H9 (cell line): ENCODE measurements around the gene NAPEPLD. TPM values are rescaled to one million over a fixed set of nuclear protein-coding genes. Genes with fewer than 3 reads are reported as not detected.

ENCODE experiments used
- DNase-seq: peaks from one replicate; pipeline ENCODE4 v3.0.0-alpha.2; 2017
- H2AFZ ChIP-seq: one replicate; pipeline ENCODE4 v1.6.1; 2013; ENCODE audit warnings: mild to moderate bottlenecking, low read length, control low read depth, moderate library complexity
- H2AK5ac ChIP-seq: 2 replicates; pipeline ENCODE4 v1.6.1; 2013; ENCODE audit warnings: low read length, control low read depth, mixed read lengths; ENCODE audit not compliant: insufficient read length
- H2BK120ac ChIP-seq: one replicate; pipeline ENCODE4 v1.6.1; 2013; ENCODE audit warnings: low read depth, mild to moderate bottlenecking, low read length, control low read depth, inconsistent platforms; ENCODE audit not compliant: poor library complexity, severe bottlenecking
- H2BK12ac ChIP-seq: 2 replicates; pipeline ENCODE4 v1.6.1; 2013; ENCODE audit warnings: low read length, control low read depth, mixed read lengths, low read depth; ENCODE audit not compliant: insufficient read length
- H2BK15ac ChIP-seq: 2 replicates; pipeline ENCODE4 v1.6.1; 2013; ENCODE audit warnings: low read depth, low read length, control low read depth
- H2BK20ac ChIP-seq: one replicate; pipeline ENCODE4 v1.6.1; 2013; ENCODE audit warnings: low read depth, mild to moderate bottlenecking, low read length, control low read depth, inconsistent platforms; ENCODE audit not compliant: poor library complexity, severe bottlenecking
- H2BK5ac ChIP-seq: 2 replicates; pipeline ENCODE4 v1.6.1; 2013; ENCODE audit warnings: low read length, control low read depth, mixed read lengths; ENCODE audit not compliant: insufficient read length
- H3K14ac ChIP-seq: 2 replicates; pipeline ENCODE4 v1.6.1; 2013; ENCODE audit warnings: low read length, control low read depth; ENCODE audit not compliant: insufficient read depth
- H3K18ac ChIP-seq: 2 replicates; pipeline ENCODE4 v1.6.1; 2013; ENCODE audit warnings: low read depth, mild to moderate bottlenecking, mixed read lengths, low read length, control low read depth; ENCODE audit not compliant: insufficient read length
- H3K23ac ChIP-seq: 2 replicates; pipeline ENCODE4 v1.6.1; 2013; ENCODE audit warnings: low read length, control low read depth, mixed read lengths, low read depth; ENCODE audit not compliant: insufficient read length
- H3K23me2 ChIP-seq: 2 replicates; pipeline ENCODE4 v1.6.1; 2013; ENCODE audit warnings: low read depth, mild to moderate bottlenecking, mixed read lengths, low read length, control low read depth; ENCODE audit not compliant: insufficient read length, poor library complexity, severe bottlenecking
- H3K27ac ChIP-seq: 2 replicates; pipeline ENCODE4 v1.5.1; 2013; ENCODE audit warnings: low read length, control low read depth, mixed read lengths, low read depth; ENCODE audit not compliant: insufficient read length
- H3K27me3 ChIP-seq: 2 replicates; pipeline ENCODE4 v1.6.1; 2013; ENCODE audit warnings: low read length, control low read depth, inconsistent platforms; ENCODE audit not compliant: insufficient read depth
- H3K4ac ChIP-seq: 2 replicates; pipeline ENCODE4 v1.6.1; 2013; ENCODE audit warnings: low read depth, mild to moderate bottlenecking, control low read depth, inconsistent platforms, low read length, moderate library complexity
- H3K4me1 ChIP-seq: 2 replicates; pipeline ENCODE4 v1.6.1; 2013; ENCODE audit warnings: low read length, control low read depth, inconsistent platforms; ENCODE audit not compliant: insufficient read depth
- H3K4me2 ChIP-seq: 2 replicates; pipeline ENCODE4 v1.6.1; 2013; ENCODE audit warnings: low read length, control low read depth, mixed read lengths; ENCODE audit not compliant: insufficient read length, insufficient read depth
- H3K56ac ChIP-seq: 2 replicates; pipeline ENCODE4 v1.6.1; 2013; ENCODE audit warnings: low read depth, mild to moderate bottlenecking, mixed read lengths, low read length, control low read depth; ENCODE audit not compliant: insufficient read length
- H3K79me1 ChIP-seq: 2 replicates; pipeline ENCODE4 v1.6.1; 2013; ENCODE audit warnings: low read depth, mild to moderate bottlenecking, moderate library complexity, low read length, control low read depth, inconsistent platforms; ENCODE audit not compliant: insufficient read depth, poor library complexity, severe bottlenecking
- H3K79me2 ChIP-seq: 2 replicates; pipeline ENCODE4 v1.6.1; 2013; ENCODE audit warnings: low read length, control low read depth, inconsistent platforms; ENCODE audit not compliant: insufficient read depth
- H3K9ac ChIP-seq: 2 replicates; pipeline ENCODE4 v1.6.1; 2013; ENCODE audit warnings: low read length, control low read depth, mixed read lengths; ENCODE audit not compliant: insufficient read length; ENCODE audit errors: extremely low read depth
- H3K9me3 ChIP-seq: one replicate; pipeline ENCODE4 v1.6.1; 2013; ENCODE audit warnings: low read depth, low read length, inconsistent platforms; ENCODE audit not compliant: control insufficient read depth
- H3T11ph ChIP-seq: one replicate; pipeline ENCODE4 v1.6.1; 2013; ENCODE audit warnings: mild to moderate bottlenecking, low read length, control low read depth, inconsistent platforms
- H4K20me1 ChIP-seq: one replicate; pipeline ENCODE4 v1.6.1; 2013; ENCODE audit not compliant: control insufficient read depth, insufficient read length, insufficient read depth
- H4K5ac ChIP-seq: 2 replicates; pipeline ENCODE4 v1.6.1; 2013; ENCODE audit warnings: low read depth, mild to moderate bottlenecking, mixed read lengths, low read length, control low read depth; ENCODE audit not compliant: insufficient read length
- H4K8ac ChIP-seq: replicated peaks from 2 replicates; pipeline ENCODE4 v1.6.1; 2013; ENCODE audit warnings: low read length, control low read depth, mixed read lengths, low read depth; ENCODE audit not compliant: insufficient read length
- H4K91ac ChIP-seq: 2 replicates; pipeline ENCODE4 v1.6.1; 2013; ENCODE audit warnings: low read depth, mild to moderate bottlenecking, moderate library complexity, mixed read lengths, low read length, control low read depth; ENCODE audit not compliant: insufficient read length
- H3K27ac Mint-ChIP-seq, 3 experiments: 2 replicates in 2 of 3; 3 replicates in 1 of 3; pipeline ENCODE4 v1.8.0; 2020 to 2021; ENCODE audit warnings: mixed read lengths in 3 of 3, mild to moderate bottlenecking in 1 of 3, moderate library complexity in 1 of 3
- H3K27me3 Mint-ChIP-seq: 2 replicates; pipeline ENCODE4 v1.8.0; 2021; ENCODE audit warnings: low read depth, mild to moderate bottlenecking, moderate library complexity, mixed read lengths
- H3K36me3 Mint-ChIP-seq, 3 experiments: 2 replicates in 2 of 3; 3 replicates in 1 of 3; pipeline ENCODE4 v1.8.0; 2020 to 2021; ENCODE audit warnings: low read depth in 3 of 3, mixed read lengths in 3 of 3; ENCODE audit not compliant: insufficient read depth in 1 of 3
- H3K4me1 Mint-ChIP-seq, 2 experiments: 2 replicates each; pipeline ENCODE4 v1.8.0; 2020; ENCODE audit warnings: mixed read lengths in 2 of 2
- H3K4me3 Mint-ChIP-seq, 2 experiments: 2 replicates in 1 of 2; 3 replicates in 1 of 2; pipeline ENCODE4 v1.8.0; 2020 to 2021; ENCODE audit warnings: mild to moderate bottlenecking in 2 of 2, mixed read lengths in 2 of 2, moderate library complexity in 1 of 2
- H3K9me3 Mint-ChIP-seq, 2 experiments: 2 replicates in 1 of 2; 3 replicates in 1 of 2; pipeline ENCODE4 v1.8.0; 2020; ENCODE audit warnings: mild to moderate bottlenecking in 2 of 2, mixed read lengths in 2 of 2, moderate library complexity in 1 of 2
- CTCF ChIP-seq: fragments of 200-600 bp; sonication (generic); conservative IDR thresholded peaks from 3 replicates; pipeline ENCODE4 v1.8.0; 2021; ENCODE audit warnings: antibody characterized with exemption, mild to moderate bottlenecking
- WGBS: extraction: QIAGEN DNeasy Blood & Tissue Kit; methylation state at CpG from one replicate; pipeline ENCODE4 v1.1.7; 2013; ENCODE audit warnings: missing lambda C conversion rate, low lambda C conversion rate, mixed read lengths; ENCODE audit not compliant: insufficient read length; ENCODE audit errors: extremely low coverage; 5-methylcytosine and 5-hydroxymethylcytosine counted together
- total RNA-seq: library from RNA; stranded (reverse); gene quantifications from 2 replicates; pipeline ENCODE4 v1.2.1, GENCODE V29; 2021

Gene NAPEPLD
- total RNA-seq, 1 experiment from 2014 or later: 9.3 TPM

- H4K8ac ChIP-seq: no peak overlapping the region
- peaks cover 17 to 19% of the 10 kb centered on the region in 2 experiments for H3K4me1 Mint-ChIP-seq
- H3K27ac ChIP-seq: no peak overlapping the region
- no peak overlapping the region for H2BK15ac ChIP-seq
- no peak overlapping the region for H3K4me3 Mint-ChIP-seq
- H4K5ac ChIP-seq: no peak overlapping the region
- TF ChIP-seq CTCF: no peak
- WGBS: no CpG with 5 or more reads among the region's 2 CpGs
- no peaks in the 10 kb centered on the region for H3K27me3 ChIP-seq
- no peak overlapping the region for H2AFZ ChIP-seq
- no peak overlapping the region for H2BK12ac ChIP-seq
- H3K23ac ChIP-seq: no peak overlapping the region
- peaks cover 6 to 9% (median 7%) of the 10 kb centered on the region in 3 experiments; a peak in 6 of 7 replicates for H3K36me3 Mint-ChIP-seq
- no peak overlapping the region for H2BK5ac ChIP-seq
- H2BK120ac ChIP-seq: no peak overlapping the region
- no peak overlapping the region for H3K14ac ChIP-seq
- no peak overlapping the region for H3K18ac ChIP-seq
- no peak overlapping the region for H3K4me2 ChIP-seq
- no peak overlapping the region for H4K91ac ChIP-seq
- no peak overlapping the region for H3K4ac ChIP-seq
- no peak overlapping the region for H3K9ac ChIP-seq
- H3K4me1 ChIP-seq: peaks cover 2% of the 10 kb centered on the region; the same call in 1 of the 2 replicates
- H4K20me1 ChIP-seq: no peaks in the 10 kb centered on the region
- no peak overlapping the region for H2AK5ac ChIP-seq
- H2BK20ac ChIP-seq: no peak overlapping the region
- H3K56ac ChIP-seq: no peak overlapping the region
- no peak for DNase-seq
- H3T11ph ChIP-seq: no peak overlapping the region
- H3K23me2 ChIP-seq: no peaks in the 10 kb centered on the region
- H3K27ac Mint-ChIP-seq: no peak overlapping the region
- H3K79me1 ChIP-seq: no peaks in the 10 kb centered on the region
- no peaks in the 10 kb centered on the region for H3K9me3 ChIP-seq
- 0 out of 2 replicates have a peak, but pooled peaks cover 3% of the 10 kb centered on the region for H3K79me2 ChIP-seq
- H3K27me3 Mint-ChIP-seq: no peaks in the 10 kb centered on the region
- H3K9me3 Mint-ChIP-seq: no peaks in the 10 kb centered on the region
Observed at GRCh38 chr7:103140061-103140460, 8.8 kb downstream of the NAPEPLD start.
